GM18517 (cell line): ENCODE measurements around the gene PTPRA.
"Not testable (repeated sequence)": the region's sequence is repeated elsewhere in the genome, so short reads cannot be mapped to it uniquely, and the experiment has no call there.

Source experiments
- ATAC-seq: cut with Tn5 transposase; IDR thresholded peaks from one replicate; pipeline ENCODE4 v1.9.1; 2021; ENCODE audit warnings: mild to moderate bottlenecking, moderate library complexity; ENCODE audit not compliant: unreplicated experiment

Gene PTPRA, protein sequence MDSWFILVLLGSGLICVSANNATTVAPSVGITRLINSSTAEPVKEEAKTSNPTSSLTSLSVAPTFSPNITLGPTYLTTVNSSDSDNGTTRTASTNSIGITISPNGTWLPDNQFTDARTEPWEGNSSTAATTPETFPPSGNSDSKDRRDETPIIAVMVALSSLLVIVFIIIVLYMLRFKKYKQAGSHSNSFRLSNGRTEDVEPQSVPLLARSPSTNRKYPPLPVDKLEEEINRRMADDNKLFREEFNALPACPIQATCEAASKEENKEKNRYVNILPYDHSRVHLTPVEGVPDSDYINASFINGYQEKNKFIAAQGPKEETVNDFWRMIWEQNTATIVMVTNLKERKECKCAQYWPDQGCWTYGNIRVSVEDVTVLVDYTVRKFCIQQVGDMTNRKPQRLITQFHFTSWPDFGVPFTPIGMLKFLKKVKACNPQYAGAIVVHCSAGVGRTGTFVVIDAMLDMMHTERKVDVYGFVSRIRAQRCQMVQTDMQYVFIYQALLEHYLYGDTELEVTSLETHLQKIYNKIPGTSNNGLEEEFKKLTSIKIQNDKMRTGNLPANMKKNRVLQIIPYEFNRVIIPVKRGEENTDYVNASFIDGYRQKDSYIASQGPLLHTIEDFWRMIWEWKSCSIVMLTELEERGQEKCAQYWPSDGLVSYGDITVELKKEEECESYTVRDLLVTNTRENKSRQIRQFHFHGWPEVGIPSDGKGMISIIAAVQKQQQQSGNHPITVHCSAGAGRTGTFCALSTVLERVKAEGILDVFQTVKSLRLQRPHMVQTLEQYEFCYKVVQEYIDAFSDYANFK

DNA sequence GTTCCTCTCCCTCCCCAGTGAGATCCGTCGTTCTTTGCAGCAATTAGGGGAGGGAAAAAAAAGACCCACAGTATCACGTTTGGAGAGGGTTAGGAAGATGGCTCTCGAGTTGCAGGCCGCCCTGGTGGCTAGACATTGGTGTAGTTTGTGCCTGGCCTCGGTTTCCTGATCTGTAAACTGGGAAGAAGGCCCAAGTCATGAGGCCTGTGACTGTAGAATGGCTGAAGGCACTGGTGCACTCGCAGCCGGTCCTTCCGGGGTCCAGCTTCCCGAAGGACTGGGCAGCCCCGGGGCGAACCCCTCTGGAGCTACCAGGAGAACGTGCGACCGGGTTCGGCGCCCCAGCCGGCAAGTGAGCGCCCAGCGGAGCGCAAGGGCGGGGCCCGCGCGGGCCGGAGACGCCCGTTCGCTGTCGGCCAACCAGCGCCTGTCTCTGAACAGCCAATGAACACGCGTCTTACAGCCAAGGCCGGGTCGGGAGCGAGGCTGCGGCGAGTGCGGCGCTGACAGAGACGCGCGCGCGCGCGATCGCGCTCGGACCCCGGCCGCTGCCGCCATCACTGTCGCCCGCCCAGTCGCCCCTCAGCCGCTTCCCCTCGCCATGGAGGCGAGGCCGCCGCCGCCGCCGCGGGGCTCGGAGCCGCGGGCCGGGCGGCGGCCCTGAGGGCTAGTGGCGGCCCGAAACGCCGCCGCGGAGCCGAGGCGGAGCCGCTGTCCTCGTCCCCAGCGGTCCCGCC, at the start of gene PTPRA:
TSS of gene PTPRA (plus strand) at position 472 of the 737 bp plus-strand sequence. CDS start 90,797 bp downstream, outside the sequence.
- ATAC-seq, result peak; percentile 80

DNA sequence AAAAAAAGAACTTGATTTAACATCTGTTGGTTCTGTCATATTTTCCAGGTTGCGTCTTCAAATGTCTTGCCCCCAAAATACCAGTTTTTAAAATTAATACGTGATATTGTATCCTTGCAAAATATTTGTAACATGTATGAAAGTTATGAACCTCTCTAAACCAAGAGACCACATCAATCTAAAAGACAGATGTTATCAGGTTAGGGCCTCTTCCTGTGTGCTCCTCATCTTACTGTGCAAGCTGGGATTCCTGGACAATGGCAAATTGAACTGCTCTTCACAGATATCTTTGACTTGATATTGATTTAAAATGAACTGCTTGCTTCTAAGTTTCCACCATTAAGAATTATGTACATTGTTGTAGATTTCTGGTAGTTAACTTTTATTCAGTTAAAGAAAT, 47.5 kb upstream of the PTPRA start:
- ATAC-seq, result no peak

DNA sequence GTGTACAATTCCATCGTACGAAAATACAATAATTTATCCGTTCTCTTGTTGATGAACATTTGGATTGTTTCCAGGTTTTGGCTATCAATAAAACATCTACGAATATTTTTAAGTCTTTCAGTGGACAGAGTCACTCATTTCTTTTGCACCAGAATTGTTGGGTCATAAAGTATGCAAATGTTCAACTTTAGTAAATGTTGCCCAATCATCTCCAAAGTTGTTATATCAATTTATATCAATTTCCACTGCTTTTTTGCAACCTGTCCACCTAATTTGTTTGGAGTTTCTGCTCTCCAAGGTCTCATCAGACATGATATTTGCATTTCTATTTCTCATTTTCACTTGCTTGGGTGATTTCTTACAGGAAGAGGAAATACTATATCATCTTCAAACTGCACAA, 46.6 kb upstream of the PTPRA start:
- ATAC-seq, result no peak

DNA sequence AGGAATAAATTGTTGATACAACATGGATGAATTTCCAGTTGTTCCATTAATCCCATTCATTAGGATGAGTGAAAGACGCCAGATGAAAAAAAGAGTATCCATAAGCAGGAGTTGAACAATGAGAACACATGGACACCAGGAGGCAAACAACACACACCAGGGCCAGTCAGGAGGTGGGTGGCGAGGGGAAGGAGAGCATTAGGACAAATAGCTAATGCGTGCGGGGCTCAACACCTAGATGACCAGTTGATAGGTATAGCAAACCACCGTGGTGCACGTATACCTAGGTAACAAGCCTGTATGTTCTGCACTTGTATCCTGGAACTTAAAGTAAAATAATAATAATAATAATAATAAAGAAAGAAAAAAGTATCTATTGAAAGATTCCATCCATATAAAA, 43.9 kb upstream of the PTPRA start:
- no peak for ATAC-seq

DNA sequence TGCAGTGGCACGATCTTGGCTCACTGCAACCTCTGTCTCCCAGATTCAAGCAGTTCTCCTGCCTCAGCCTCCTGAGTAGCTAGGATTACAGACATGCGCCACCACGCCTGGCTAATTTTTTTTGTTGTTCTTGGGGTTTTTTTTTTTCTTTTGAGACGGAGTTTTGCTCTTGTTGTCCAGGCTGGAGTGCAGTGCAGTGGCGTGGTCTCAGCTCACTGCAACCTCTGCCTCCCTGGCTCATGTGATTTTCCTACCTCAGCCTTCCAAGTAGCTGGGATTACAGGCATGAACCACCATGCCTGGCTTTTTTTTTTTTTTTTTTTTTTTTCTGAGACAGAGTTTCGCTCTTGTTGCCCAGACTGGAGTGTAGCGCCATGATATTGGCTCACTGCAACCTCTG, 42.1 kb upstream of the PTPRA start:
- not testable (repeated sequence) for ATAC-seq

DNA sequence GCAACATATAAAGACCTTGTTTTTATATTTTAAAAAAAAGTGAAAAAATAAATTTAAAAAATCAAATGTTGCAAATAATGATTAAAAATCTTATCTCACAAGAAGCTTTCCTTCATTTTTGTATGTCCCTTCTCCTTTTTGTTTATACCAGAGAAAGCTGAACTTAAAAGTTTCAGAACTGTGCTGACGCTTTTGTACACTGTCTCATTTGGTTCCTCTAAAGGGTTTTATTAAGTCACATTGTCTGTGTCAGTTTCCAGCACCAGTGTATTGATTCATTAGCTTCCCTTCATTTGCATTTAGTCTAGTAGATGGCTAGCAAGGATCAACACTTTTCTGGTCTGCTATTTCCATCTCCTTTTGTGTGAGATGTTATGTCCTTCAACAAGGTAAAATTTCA, 39.5 kb upstream of the PTPRA start:
- ATAC-seq, result no peak

DNA sequence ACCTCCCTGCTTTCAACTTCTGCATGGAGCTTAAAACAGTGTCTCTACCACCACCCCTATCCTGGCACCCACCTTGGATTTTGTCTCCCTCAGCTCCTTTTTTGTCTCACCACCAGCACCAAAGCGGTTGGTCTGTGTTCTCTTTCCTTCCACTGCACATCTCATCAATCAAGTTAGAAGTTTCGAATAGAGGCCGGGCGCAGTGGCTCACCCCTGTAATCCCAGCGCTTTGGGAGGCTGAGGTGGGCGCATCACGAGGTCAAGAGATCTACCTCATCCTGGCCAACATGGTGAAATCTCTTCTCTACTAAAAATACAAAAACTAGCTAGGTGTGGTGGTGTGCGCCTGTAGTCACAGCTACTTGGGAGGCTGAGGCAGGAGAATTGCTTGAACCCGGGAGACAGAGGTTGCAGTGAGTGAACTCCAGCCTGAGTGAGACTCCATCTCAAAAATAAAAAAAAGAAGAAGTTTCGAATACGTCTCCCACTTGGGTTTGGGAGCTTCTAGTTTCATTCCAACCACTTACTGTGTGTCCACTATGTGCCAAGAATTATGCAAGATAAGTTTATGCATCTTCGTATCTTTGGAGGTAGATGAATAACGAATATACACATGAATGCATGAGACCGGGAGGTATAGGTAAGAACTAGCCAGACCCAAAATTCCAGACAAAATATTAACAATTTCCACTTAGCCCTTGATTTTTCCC, 38.7 kb upstream of the PTPRA start:
- ATAC-seq, result no peak

DNA sequence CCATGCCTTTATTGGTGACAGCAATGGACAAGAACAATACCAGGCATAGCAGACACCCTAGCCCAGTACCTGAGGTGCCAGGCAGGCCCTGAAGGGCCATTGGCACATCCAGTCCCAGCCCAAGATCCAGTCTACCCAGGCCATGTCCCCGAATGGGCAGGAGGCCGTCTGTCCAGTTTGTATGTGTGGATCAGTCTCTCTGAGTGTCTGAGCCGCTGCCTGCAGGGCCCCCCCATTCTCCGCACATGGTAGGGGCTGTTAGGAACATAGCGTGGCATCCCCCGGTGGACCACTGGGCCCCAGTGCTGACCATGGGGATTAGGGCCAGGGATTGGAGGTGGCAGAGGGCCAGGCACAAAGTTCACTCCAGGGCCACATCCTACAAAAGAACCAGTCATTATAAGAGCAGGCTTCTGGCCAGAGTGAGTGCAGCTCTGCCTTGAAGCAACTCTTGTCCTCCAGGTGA, 37.9 kb upstream of the PTPRA start:
- ATAC-seq, result no peak

DNA sequence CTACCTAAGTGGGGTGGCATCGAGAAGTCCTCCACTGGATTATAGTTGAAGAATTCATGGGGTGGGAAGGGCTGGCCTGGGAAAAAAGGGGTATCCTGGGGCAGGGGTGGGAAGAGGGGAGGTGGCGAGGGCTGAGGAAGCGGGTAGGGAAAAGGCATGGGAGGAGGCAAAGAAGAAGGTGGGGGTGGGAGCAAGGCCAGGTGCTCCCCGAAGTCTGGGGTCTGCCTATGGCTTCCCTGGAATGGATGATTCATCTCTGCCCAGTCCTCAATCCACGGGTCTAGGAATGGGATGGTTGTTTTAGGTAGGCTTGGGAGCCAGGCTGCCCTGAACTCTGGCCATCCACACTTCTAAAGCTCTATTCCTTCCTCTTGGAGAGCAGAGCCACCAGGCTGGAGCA, 37.2 kb upstream of the PTPRA start:
- ATAC-seq, result no peak

DNA sequence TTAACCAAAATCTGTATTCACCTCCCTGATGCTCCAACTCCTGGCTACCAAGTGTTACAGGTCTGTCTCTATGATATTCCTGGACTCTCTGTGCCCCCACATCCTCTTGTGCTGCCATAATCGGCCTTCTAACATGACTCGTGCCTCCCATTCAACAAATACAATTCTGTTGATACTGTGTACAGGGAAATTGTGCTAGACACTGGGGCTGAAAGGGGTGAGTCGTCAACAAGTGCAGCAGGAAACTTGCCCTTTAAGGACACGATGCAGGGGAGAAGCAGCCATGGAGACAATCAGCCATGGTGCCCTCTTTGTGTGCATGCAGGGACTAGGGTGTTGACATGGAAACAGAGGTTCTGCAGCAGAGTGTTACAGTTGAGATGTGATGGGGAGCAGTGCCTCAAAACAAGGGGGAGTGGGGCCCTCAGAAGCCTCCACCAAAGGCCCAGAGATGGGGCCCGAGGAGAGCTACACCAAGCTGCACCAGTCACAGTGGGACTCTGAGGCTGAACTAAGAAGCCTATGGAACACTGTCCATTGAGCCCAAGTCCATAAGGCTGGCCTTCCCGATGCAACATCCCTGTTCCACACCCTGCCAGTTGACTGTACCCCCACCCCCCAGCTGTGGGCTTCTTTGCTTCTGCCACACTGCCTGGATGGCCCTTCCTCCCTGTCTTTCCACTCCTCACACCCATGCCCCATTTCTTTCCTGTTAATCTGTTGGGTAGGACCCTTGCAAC, 35.9 kb upstream of the PTPRA start:
- ATAC-seq, result no peak

DNA sequence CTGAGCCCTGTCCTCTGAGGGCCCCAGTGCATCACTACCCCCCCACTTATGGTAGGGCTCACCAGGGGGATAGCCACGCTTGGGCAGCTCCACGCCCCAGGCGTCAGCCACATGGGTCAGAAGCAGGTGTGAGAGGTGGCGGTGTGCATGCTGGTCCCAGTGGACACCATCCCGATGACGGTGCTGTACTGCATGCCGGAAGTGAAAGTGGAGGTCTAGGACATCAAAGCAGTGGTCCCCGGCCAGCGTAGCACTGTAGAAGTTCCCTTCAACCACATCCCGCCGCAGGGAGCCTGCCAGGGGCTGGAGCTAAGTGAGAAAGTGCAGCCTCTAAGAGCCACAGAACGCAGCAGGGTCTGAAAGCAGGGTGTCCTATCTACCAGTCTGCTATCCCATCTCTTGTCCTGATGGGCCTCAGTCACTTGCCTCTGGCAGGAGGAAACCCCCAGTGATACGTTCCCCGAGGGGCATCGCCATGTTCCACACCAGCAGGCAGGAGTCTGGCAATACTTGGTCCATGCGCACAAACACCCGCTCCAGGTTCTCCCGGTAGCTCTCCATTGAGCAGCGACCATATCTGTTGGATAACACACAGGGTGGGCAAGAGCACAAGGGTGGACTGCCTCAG, 35.0 kb upstream of the PTPRA start:
- ATAC-seq, result no peak

DNA sequence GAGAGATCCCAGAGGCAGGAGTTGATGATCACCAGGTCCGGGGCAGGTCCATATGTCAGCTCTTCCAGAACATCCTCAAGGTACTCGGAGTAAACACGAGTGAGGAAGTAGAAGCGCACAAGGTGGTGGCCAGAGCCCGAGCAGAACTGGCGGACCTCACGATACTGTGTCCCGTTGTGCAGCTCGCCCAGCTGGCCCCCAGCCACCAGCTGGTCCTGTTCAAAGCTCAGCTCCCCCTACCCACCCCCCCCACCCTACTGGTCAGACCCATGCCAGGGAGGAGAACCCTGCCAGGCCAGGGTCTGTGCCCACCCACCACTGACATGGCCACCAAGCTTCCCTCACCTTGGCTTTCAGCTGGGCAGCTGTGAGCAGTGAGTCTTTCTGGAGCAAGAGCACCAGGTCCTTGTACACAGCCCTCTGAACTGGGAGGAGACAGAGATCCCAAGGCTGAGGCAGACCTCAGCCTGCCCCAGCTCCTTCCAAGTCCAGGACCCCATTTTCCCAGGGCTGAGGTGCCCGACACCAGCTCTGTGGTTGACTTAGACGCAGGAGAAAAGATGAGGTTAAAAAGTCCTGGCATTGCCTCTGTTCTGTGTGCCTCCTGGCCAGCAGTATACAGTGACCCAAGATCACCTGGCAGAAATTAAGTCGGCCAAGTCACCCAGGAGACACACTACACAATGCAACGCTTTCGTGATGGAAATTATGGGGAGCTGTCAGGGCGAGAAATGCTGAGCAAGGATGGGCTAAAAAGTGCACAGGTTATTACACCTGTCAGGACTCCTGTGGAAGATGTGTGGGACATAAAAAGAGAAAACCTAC, 34.2 kb upstream of the PTPRA start:
- ATAC-seq, result no peak

DNA sequence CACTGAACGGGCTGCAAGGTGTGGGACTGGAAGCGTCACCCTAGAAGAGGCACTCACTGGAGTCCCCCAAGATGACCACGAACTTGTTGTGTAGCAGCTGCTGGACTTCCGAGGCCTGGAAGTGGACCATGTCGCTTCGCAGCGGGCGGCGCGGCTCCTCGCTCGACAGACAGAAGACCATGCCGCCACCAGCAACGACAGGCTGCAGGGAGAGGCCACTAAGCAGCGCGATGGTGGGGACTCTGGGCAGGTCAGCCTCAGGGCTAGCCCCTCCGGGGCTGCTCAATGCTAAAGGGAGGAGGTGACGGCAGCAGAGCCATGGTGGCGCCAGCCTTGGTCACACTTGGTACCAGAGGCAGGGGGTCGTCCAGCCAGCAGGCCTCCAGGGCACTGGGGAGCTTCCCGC, 33.5 kb upstream of the PTPRA start:
- no peak for ATAC-seq

DNA sequence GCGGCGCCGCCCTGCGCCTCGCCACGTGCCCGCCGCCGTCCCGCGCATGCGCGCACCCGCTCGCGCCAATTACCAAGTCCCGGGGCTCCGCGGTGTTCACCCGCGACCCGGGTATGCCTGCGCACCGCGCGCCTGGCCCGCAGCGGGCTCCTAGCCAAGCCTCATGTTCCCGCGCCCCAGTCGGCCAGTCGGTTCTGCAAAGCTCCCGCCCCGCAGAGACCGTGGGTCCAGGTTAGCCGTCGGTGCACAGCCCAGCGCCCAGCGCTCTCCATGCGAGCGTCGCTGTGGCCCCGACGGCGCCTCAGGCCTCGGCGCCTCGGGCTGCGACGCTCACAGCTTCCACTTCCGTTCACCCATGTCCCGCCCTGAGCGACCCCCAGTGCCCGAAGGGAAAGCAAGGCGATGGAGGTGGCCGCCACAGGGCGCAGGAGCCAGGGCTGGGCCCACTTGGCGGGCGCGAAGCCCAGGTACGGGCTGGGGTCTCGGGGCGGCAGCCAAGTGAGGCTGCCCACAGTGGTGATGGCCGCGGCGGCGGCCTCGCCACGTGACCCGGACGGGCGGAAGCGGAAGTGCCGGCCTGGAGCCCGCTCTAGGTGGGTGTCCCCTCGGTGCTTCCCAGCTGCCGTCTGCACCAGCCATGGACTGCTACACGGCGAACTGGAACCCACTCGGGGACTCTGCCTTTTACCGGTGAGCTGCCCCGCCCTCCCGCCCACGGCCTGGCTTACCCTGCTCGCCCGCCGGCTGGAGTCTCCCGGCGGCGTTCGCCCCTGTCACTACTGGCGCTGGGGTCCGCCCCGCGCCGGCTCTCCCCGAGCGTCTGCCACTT, 32.9 kb upstream of the PTPRA start, which contains the start of the genes PCED1A and VPS16:
TSS of gene PCED1A (minus strand) at position 518 of the 829 bp plus-strand sequence. CDS start 743 bp downstream, outside the sequence.
TSS of gene VPS16 (plus strand) at position 608 of the 829 bp plus-strand sequence. CDS start at position 638, 30 bp downstream.
- peak; percentile 91 for ATAC-seq

DNA sequence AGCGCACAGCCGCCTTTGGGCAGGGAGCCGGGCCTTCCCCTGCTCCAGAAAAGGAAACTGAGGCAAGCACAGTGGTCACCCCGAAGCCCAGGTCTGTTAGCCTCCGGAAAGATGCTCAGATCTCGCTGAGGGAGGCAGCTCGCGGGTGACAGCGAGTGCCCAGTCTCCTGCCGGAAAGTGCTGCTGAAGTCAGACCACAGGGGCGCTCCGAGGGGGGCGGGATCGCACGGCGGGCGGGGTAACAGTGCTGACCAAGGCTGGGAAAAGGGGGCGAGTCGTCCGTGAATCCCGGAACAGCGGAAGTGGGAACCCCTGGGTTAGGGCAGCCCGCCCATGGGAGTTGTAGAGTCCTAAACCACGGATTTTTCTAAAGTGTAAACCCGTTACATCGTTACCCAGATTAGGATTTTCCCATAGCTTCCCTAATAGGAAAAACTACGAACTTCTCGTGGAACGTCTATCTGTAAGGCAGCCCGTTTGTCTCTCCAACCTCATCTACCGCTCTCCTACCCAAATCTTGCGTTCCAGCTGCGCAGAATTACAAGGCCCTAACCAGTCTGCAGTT, 32.2 kb upstream of the PTPRA start:
- ATAC-seq, result peak; percentile 27

DNA sequence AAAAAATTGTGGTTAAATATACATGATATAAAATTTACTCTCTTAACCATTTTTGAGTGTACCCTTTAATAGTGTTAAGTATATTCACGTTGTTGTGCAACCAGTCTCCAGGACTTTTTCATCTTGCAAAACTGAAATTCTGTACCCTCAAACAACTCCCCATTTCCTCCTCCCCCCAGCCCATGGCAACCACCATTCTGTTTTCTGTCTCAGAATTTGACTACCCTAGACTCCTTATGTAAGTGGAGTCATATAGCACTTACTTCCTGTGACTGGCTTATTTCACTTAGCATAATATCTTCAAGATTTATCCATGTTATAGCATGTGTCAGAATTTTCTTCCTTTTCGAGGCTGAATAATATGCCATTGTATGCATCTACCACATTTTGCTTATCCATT, 27.7 kb upstream of the PTPRA start:
- no peak for ATAC-seq

DNA sequence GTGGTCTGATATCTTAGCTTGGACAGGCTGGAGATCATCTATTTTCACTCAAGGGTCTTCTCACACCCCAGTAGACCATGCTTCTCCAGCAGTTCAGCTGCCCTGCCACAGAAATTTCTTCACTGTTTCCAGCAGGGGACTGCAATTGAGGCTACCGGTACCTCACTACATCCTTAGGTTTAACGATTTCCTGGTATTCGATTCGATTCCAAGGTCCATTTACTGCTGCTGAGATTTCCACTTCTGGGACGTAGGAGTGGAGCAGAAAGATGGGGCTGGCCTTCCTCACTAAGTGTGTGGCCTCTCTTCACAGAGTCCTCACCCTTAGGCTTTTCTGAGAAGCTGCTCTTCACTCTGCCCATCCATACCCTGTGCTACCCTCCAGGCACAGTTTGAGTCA, 26.6 kb upstream of the PTPRA start:
- no peak for ATAC-seq
